ENCODE results near the gene LRRC71. TPM values are rescaled to one million over a fixed set of nuclear protein-coding genes. Genes with fewer than 3 reads are reported as not detected.

The LRRC71 gene
- total and polyA plus RNA-seq, 2 of the 13 experiments (the other 11 are each of a cell fraction or from before 2014, with no cell fraction given): not detected

DNA sequence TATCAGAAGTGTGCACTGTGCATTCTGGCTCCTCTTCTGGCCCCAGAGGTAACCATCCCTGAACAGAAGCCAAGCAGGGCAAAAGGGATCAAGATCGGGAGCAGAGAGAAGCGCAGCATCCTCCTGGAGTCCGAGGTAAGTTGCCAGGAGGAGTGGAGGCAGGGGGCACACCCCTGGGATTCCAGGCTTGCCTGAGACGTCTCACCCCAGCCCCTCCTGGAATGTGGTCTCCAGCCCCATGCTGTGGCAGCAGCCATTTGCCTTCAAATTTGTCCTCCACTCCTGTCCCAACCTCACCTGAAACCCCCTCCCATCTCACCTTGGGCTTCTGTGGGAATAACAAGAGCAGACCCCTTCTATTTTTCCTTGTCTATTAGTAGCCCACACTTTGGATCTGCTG is 10.1 kb downstream of the LRRC71 start:
- WGBS (ENCODE audit: low lambda C conversion rate): 58% methylated on average over 4 of the region's 4 CpGs
- Histone ChIP-seq H2AFZ (ENCODE audit: low read length) (no peak overlapping the region), H3K36me3 (replicated peaks in 1 of 2; ENCODE audit: control insufficient read depth in 1 of 2, insufficient read depth in 2 of 2, low read length in 2 of 2) (no peaks in the 10 kb centered on the region), H3K4me1 (ENCODE audit: insufficient read depth, low read length) (peaks cover 20% of the 10 kb centered on the region), H3K9ac (ENCODE audit: insufficient read depth, low read depth, low read length) (no peak overlapping the region), H3K27me3 (ENCODE audit: control insufficient read depth in 1 of 2, insufficient read depth in 2 of 2, low read length in 2 of 2) (peaks cover 4 to 47% of the 10 kb centered on the region in 2 experiments; a peak in 4 of 5 replicates), H3K79me2 (ENCODE audit: insufficient read depth, low read length) (no peaks in the 10 kb centered on the region), H3K4me2 (ENCODE audit: low read depth, low read length) (no peak overlapping the region), H3K9me3 (ENCODE audit: low read length) (no peaks in the 10 kb centered on the region), H3K4me3 (replicated peaks in 1 of 3; ENCODE audit: insufficient read depth in 1 of 3, low read depth in 2 of 3, low read length in 3 of 3) (no peak overlapping the region), H4K20me1 (ENCODE audit: insufficient read depth, low read length) (0 out of 2 replicates have a peak, but pooled peaks cover 4% of the 10 kb centered on the region), H3K27ac (ENCODE audit: extremely low read length, insufficient read depth, low read length) (no peak overlapping the region)
- no peak for DNase-seq (ENCODE audit: low spot score)
- no peak for FAIRE-seq
- intact Hi-C loops (cut with micrococcal nuclease; ENCODE audit: unreplicated experiment): no loop called here
- ChIA-PET POLR2A (no interaction called here), CTCF (ENCODE audit: low intra/inter-chr PET ratio, low total read pairs) (no interaction called here)
- in situ Hi-C loops (cut with HindIII; ENCODE audit: extremely low pct_ligation_motif_present, low pct_unique_long_range_greater_than_20kb): no loop called here
- ATAC-seq: no peak
- no TSS peak for BruUV-seq (replicated peaks)
- TF ChIP-seq USF2 (IDR thresholded peaks at IDR 0.05; ENCODE audit: low read depth, low read length) (no peak), USF2 (CRISPR knock-in tag; IDR thresholded peaks at IDR 0.05; ENCODE audit: borderline replicate concordance) (no peak), ZNF567 (CRISPR knock-in tag; IDR thresholded peaks at IDR 0.05; ENCODE audit: borderline replicate concordance) (no peak), ZSCAN30 (CRISPR knock-in tag; IDR thresholded peaks at IDR 0.05) (no peak)

DNA sequence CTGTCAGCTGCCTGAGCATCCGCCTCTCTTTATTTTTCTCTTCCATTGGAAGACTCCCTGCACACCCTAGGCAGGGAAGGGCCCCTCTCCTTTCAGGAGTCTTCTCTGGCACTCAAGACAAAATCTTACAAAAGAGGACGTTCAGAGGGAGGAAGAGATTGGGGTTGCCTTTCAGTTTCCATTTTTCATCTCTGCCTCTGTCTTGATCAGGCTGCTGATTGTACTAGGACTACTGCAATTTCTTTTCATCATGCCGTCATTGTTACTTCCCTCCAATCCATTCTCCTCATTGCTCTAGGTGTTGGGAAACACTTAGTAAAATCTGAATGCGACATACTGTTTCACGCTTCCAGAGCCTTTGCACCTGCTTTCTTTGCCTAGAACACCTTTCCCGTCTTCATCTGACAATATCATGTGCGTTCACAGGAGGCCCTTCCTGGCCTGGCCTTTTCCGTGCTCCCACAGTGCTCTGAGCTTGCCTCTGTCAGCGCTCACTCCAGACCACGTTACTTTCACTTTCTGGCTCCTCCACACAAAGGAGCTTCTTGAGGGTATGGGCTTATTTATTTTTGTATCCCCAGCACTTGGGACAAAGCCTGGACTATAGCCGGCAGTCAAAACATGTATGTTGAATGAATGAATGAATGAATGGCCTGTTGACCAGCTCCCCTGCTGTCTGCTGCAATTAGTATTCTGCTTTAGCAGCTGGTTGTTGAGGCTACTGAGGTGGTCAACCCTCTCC is 10.9 kb downstream of the LRRC71 start:
- DNase-seq (ENCODE audit: low spot score): no peak
- ChIA-PET POLR2A (no interaction called here), CTCF (ENCODE audit: low intra/inter-chr PET ratio, low total read pairs) (no interaction called here)
- BruUV-seq (replicated peaks): TSS peak; percentile 31
- H2AFZ ChIP-seq (ENCODE audit: low read length): peak overlapping the region; percentile 69
- H3K9ac ChIP-seq (ENCODE audit: insufficient read depth, low read depth, low read length): peak overlapping the region; percentile 41; the same call in 1 of the 2 replicates
- peak overlapping the region; percentile 74 for H3K4me2 ChIP-seq (ENCODE audit: low read depth, low read length)
- H3K27ac ChIP-seq (ENCODE audit: extremely low read length, insufficient read depth, low read length): no peak overlapping the region
- H3K79me2 ChIP-seq (ENCODE audit: insufficient read depth, low read length): no peaks in the 10 kb centered on the region
- H3K4me1 ChIP-seq (ENCODE audit: insufficient read depth, low read length): peaks cover 20% of the 10 kb centered on the region
- FAIRE-seq: no peak
- peak overlapping the region in 1 of 3 experiments; percentile 45; a peak in 2 of 6 replicates for H3K4me3 ChIP-seq (replicated peaks in 1 of 3; ENCODE audit: insufficient read depth in 1 of 3, low read depth in 2 of 3, low read length in 3 of 3)
- in situ Hi-C loops (cut with HindIII; ENCODE audit: extremely low pct_ligation_motif_present, low pct_unique_long_range_greater_than_20kb) (no loop called here), intact Hi-C loops (cut with micrococcal nuclease; ENCODE audit: unreplicated experiment) (no loop called here)
- H3K36me3 ChIP-seq (replicated peaks in 1 of 2; ENCODE audit: control insufficient read depth in 1 of 2, insufficient read depth in 2 of 2, low read length in 2 of 2): no peaks in the 10 kb centered on the region
- peak; percentile 26; the same call in 2 of the 3 replicates for ATAC-seq
- H3K27me3 ChIP-seq (ENCODE audit: control insufficient read depth in 1 of 2, insufficient read depth in 2 of 2, low read length in 2 of 2): peaks cover 3 to 38% of the 10 kb centered on the region in 2 experiments; a peak in 4 of 5 replicates
- 18% methylated on average over 11 of the region's 11 CpGs for WGBS (ENCODE audit: low lambda C conversion rate)
- H3K9me3 ChIP-seq (ENCODE audit: low read length): no peaks in the 10 kb centered on the region
- no peaks in the 10 kb centered on the region for H4K20me1 ChIP-seq (ENCODE audit: insufficient read depth, low read length)
- peak; percentile 84 for TF ChIP-seq ZNF263 (CRISPR knock-in tag; IDR thresholded peaks at IDR 0.05)
- peak; percentile 36; the same call in 1 of the 2 replicates for TF ChIP-seq ZNF7 (CRISPR knock-in tag; IDR thresholded peaks at IDR 0.05)
- TF ChIP-seq ZNF143 (CRISPR knock-in tag; IDR thresholded peaks at IDR 0.05): peak; percentile 50; the same call in 1 of the 2 replicates
- TF ChIP-seq CENPBD1 (CRISPR knock-in tag; IDR thresholded peaks at IDR 0.05; ENCODE audit: borderline replicate concordance, low read depth): no peak
- TF ChIP-seq ZFY (CRISPR knock-in tag; IDR thresholded peaks at IDR 0.05): peak; percentile 32; the same call in 1 of the 2 replicates
- TF ChIP-seq, protein P1, sequence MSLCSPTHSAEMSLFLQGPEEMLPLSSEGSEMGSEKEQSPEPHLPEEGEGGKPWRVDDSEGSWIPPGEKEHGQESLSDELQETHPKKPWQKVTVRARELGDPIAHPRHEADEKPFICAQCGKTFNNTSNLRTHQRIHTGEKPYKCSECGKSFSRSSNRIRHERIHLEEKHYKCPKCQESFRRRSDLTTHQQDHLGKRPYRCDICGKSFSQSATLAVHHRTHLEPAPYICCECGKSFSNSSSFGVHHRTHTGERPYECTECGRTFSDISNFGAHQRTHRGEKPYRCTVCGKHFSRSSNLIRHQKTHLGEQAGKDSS (CRISPR knock-in tag; IDR thresholded peaks at IDR 0.05; ENCODE audit: borderline replicate concordance, low read depth): 0 out of 2 replicates have a peak, but pooled peaks have one; percentile 22
- TF ChIP-seq, protein P2, sequence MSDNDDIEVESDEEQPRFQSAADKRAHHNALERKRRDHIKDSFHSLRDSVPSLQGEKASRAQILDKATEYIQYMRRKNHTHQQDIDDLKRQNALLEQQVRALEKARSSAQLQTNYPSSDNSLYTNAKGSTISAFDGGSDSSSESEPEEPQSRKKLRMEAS (IDR thresholded peaks at IDR 0.05): peak; percentile 57; the same call in 1 of the 2 replicates
- peak; percentile 33; the same call in 1 of the 2 replicates for TF ChIP-seq KDM2A (CRISPR knock-in tag; IDR thresholded peaks at IDR 0.05; ENCODE audit: borderline replicate concordance, low read depth)

All from HepG2 (cell line).